ENCODE data around the gene IFFO2.
A peak's percentile ranks its signal among the peaks of the same experiment; 100 is the strongest.

Gene IFFO2

GRCh38 chr1:18972531-18972930 is 16.1 kb upstream of the IFFO2 start:
- DNase-seq (ENCODE audit: low spot score): peak; percentile 55

- no peak for DNase-seq (ENCODE audit: low spot score)
Measured at GRCh38 chr1:18970762-18971161, 14.3 kb upstream of the IFFO2 start.

GRCh38 chr1:18970358-18970757 is 13.9 kb upstream of the IFFO2 start:
- DNase-seq (ENCODE audit: low spot score): no peak

GRCh38 chr1:18967066-18967690 is 10.7 kb upstream of the IFFO2 start:
- no peak for DNase-seq (ENCODE audit: low spot score)

- no peak for DNase-seq (ENCODE audit: low spot score)
Measured at GRCh38 chr1:18965206-18966173, 9.0 kb upstream of the IFFO2 start.

GRCh38 chr1:18963968-18964367 is 7.5 kb upstream of the IFFO2 start:
- DNase-seq (ENCODE audit: low spot score): no peak

GRCh38 chr1:18962855-18963737 is 6.6 kb upstream of the IFFO2 start:
- DNase-seq (ENCODE audit: low spot score): no peak

GRCh38 chr1:18962121-18962721 is 5.7 kb upstream of the IFFO2 start:
- DNase-seq (ENCODE audit: low spot score): no peak

GRCh38 chr1:18960821-18961220 is 4.3 kb upstream of the IFFO2 start:
- DNase-seq (ENCODE audit: low spot score): no peak

GRCh38 chr1:18960409-18960808 is 3.9 kb upstream of the IFFO2 start:
- DNase-seq (ENCODE audit: low spot score): no peak

GRCh38 chr1:18959591-18959990 is 3.1 kb upstream of the IFFO2 start:
- DNase-seq (ENCODE audit: low spot score): no peak

GRCh38 chr1:18957532-18958300 is 1.2 kb upstream of the IFFO2 start:
- DNase-seq (ENCODE audit: low spot score): no peak

- no peak for DNase-seq (ENCODE audit: low spot score)
Measured at GRCh38 chr1:18957136-18957521, 653 bp upstream of the IFFO2 start.

- DNase-seq (ENCODE audit: low spot score): peak; percentile 47
Measured at GRCh38 chr1:18955441-18956192, 859 bp downstream of the IFFO2 start.

- DNase-seq (ENCODE audit: low spot score): no peak
Measured at GRCh38 chr1:18955131-18955440, 1.4 kb downstream of the IFFO2 start.

GRCh38 chr1:18954270-18955071 is 2.0 kb downstream of the IFFO2 start:
- no peak for DNase-seq (ENCODE audit: low spot score)

- no peak for DNase-seq (ENCODE audit: low spot score)
Measured at GRCh38 chr1:18953731-18954231, 2.7 kb downstream of the IFFO2 start.

GRCh38 chr1:18951818-18952391 is 4.6 kb downstream of the IFFO2 start:
- peak; percentile 89 for DNase-seq (ENCODE audit: low spot score)

- DNase-seq (ENCODE audit: low spot score): no peak
Measured at GRCh38 chr1:18951416-18951815, 5.1 kb downstream of the IFFO2 start.
